Measurements from ENCODE around the gene NLGN3. TPM values are rescaled to one million over a fixed set of nuclear protein-coding genes. Genes with fewer than 3 reads are reported as not detected.

The NLGN3 gene
- total RNA-seq, 2 donors from 2014 or later = 0.19 to 0.98 TPM

GRCh38 chrX:71118985-71119535, 25.6 kb upstream of the NLGN3 start:
- no peak for TF ChIP-seq CTCF (IDR thresholded peaks at IDR 0.05)
- peaks cover 35% of the 10 kb centered on the region for H3K36me3 ChIP-seq
- DNase-seq (ENCODE audit: low spot score) = no peak

GRCh38 chrX:71128166-71128833, 16.3 kb upstream of the NLGN3 start:
- Histone ChIP-seq H3K4me3 (no peak overlapping the region), H3K36me3 (peaks cover 74% of the 10 kb centered on the region), H3K9me3 (no peaks in the 10 kb centered on the region), H3K27ac (no peak overlapping the region), H3K4me1 (no peaks in the 10 kb centered on the region), H3K27me3 (no peaks in the 10 kb centered on the region)
- DNase-seq (ENCODE audit: low spot score) = no peak
- TF ChIP-seq CTCF (IDR thresholded peaks at IDR 0.05) = no peak

More at GRCh38 chrX:71118985-71119535, 25.6 kb upstream of the NLGN3 start:
- H3K27ac ChIP-seq = peak overlapping the region; percentile 84 to 85
- peak overlapping the region; percentile 60 to 62 for H3K4me3 ChIP-seq
- no peaks in the 10 kb centered on the region for H3K9me3 ChIP-seq
- no peaks in the 10 kb centered on the region for H3K27me3 ChIP-seq
- peaks cover 0 to 6% of the 10 kb centered on the region in 2 donors for H3K4me1 ChIP-seq

GRCh38 chrX:71128915-71129765, 15.5 kb upstream of the NLGN3 start:
- Histone ChIP-seq H3K27ac (no peak overlapping the region), H3K9me3 (no peaks in the 10 kb centered on the region), H3K36me3 (peaks cover 70% of the 10 kb centered on the region), H3K4me1 (no peaks in the 10 kb centered on the region), H3K4me3 (no peak overlapping the region), H3K27me3 (no peaks in the 10 kb centered on the region)
- DNase-seq (ENCODE audit: low spot score) = peak; percentile 67
- TF ChIP-seq CTCF (IDR thresholded peaks at IDR 0.05) = peak; percentile 50 to 75

DNA sequence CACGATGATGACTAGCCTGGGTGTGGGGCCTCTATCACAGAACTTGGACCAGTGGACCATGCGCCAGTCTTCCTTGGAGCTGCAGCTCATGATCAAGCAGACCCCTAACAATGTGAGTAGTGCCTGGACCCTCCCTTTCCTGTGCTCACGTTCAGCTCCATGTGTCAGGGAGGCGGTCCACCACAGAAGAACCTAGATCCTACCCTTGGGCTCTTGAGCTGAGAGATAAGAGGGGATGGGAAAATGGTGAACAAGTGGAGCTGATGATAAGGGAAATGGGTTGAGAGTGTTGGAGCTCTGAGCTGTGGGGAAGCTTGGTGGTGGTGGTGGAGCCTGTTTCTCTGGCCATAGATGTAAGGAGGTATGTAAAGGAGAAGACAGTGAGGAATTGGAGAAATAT, 13.1 kb upstream of the NLGN3 start:
- Histone ChIP-seq H3K36me3 (peaks cover 57% of the 10 kb centered on the region), H3K4me1 (no peaks in the 10 kb centered on the region), H3K27ac (no peak overlapping the region), H3K27me3 (no peaks in the 10 kb centered on the region), H3K4me3 (no peak overlapping the region), H3K9me3 (no peaks in the 10 kb centered on the region)
- no peak for DNase-seq (ENCODE audit: low spot score)
- no peak for TF ChIP-seq CTCF (IDR thresholded peaks at IDR 0.05)

- Histone ChIP-seq H3K9me3 (no peaks in the 10 kb centered on the region), H3K27me3 (no peaks in the 10 kb centered on the region), H3K4me3 (no peak overlapping the region), H3K27ac (no peak overlapping the region), H3K4me1 (peaks cover 0 to 11% of the 10 kb centered on the region in 2 donors), H3K36me3 (peaks cover 26% of the 10 kb centered on the region)
- no peak for DNase-seq (ENCODE audit: low spot score)
- TF ChIP-seq CTCF (IDR thresholded peaks at IDR 0.05) = no peak
These were observed 4.2 kb upstream of the NLGN3 start for GRCh38 chrX:71140440-71140839.

Data from right atrium auricular region (tissue), 2 donors.